H1 (cell line): ENCODE data around the gene DCLK1. TPM values are rescaled to one million over a fixed set of nuclear protein-coding genes. Genes with fewer than 3 reads are reported as not detected.
A peak's percentile ranks its signal among the peaks of the same experiment; 100 is the strongest.

Experiments used
- CTCF ChIA-PET: fragments of 300-600 bp; sonication (Branson Sonifier 250); formaldehyde crosslinking; loops from one replicate; lab custom pipeline; 2021; ENCODE audit not compliant: partially characterized antibody; lab: Charles Lee
- POLR2A ChIA-PET: fragments of 300-600 bp; sonication (Branson Sonifier 250); formaldehyde crosslinking; loops from one replicate; lab custom pipeline; 2021; ENCODE audit warnings: inconsistent platforms; ENCODE audit not compliant: partially characterized antibody; lab: Charles Lee
- DNase-seq, 2 experiments: peaks; one replicate each; pipeline versions ENCODE4 v3.0.0 to v3.0.0-alpha.2; 2010 to 2022; ENCODE audit warnings: low spot score in 2 of 2, low read depth in 1 of 2, mixed read lengths in 1 of 2
- FAIRE-seq: peaks from 2 replicates; lab custom pipeline; 2011; peaks lifted over from hg19 to GRCh38; lab: Jason Lieb, UNC
- H2AFZ ChIP-seq: 2 replicates; pipeline ENCODE4 v1.8.1; 2012; ENCODE audit warnings: low read length, inconsistent platforms
- H2AK5ac ChIP-seq: 2 replicates; pipeline ENCODE4 v1.6.1; 2013; ENCODE audit warnings: low read depth, low read length
- H2BK120ac ChIP-seq: replicated peaks from 2 replicates; pipeline ENCODE3; 2013; ENCODE audit warnings: low read depth, low read length, inconsistent platforms
- H2BK12ac ChIP-seq: 2 replicates; pipeline ENCODE4 v1.6.1; 2013; ENCODE audit warnings: low read depth, low read length
- H2BK15ac ChIP-seq: 2 replicates; pipeline ENCODE4 v1.6.1; 2013; ENCODE audit warnings: low read length
- H2BK20ac ChIP-seq: 2 replicates; pipeline ENCODE4 v1.6.1; 2013; ENCODE audit warnings: low read length
- H2BK5ac ChIP-seq: 2 replicates; pipeline ENCODE4 v1.6.1; 2013; ENCODE audit warnings: low read depth, low read length
- H3K14ac ChIP-seq: 2 replicates; pipeline ENCODE4 v1.6.1; 2013; ENCODE audit warnings: inconsistent platforms; ENCODE audit not compliant: insufficient read length
- H3K18ac ChIP-seq: 2 replicates; pipeline ENCODE4 v1.6.1; 2013; ENCODE audit warnings: low read length; ENCODE audit errors: extremely low read depth
- H3K23ac ChIP-seq: 2 replicates; pipeline ENCODE4 v1.6.1; 2013; ENCODE audit warnings: inconsistent platforms; ENCODE audit not compliant: insufficient read length
- H3K23me2 ChIP-seq: 2 replicates; pipeline ENCODE4 v1.6.1; 2013; ENCODE audit warnings: low read depth, low read length
- H3K27ac ChIP-seq: 2 replicates; pipeline ENCODE4 v1.6.1; 2011; ENCODE audit warnings: low read depth, low read length, inconsistent platforms
- H3K27me3 ChIP-seq, 4 experiments: replicated peaks in 1 of 4; 1 replicate in 1 of 4; 2 replicates in 3 of 4; pipeline versions ENCODE4 v1.6.1 to v1.8.1; 2011 to 2013; ENCODE audit warnings: low read length in 3 of 4, mild to moderate bottlenecking in 3 of 4, inconsistent platforms in 2 of 4, mixed read lengths in 2 of 4, moderate library complexity in 1 of 4; ENCODE audit not compliant: control insufficient read depth in 3 of 4, insufficient read depth in 3 of 4; ENCODE audit errors: extremely low read depth in 1 of 4
- H3K36me3 ChIP-seq, 4 experiments: 2 replicates each; pipeline versions ENCODE4 v1.6.1 to v1.8.1; 2011 to 2013; ENCODE audit warnings: mild to moderate bottlenecking in 4 of 4, low read length in 3 of 4, moderate library complexity in 2 of 4, control low read depth in 1 of 4, inconsistent platforms in 1 of 4; ENCODE audit not compliant: insufficient read depth in 4 of 4, control insufficient read depth in 2 of 4
- H3K4ac ChIP-seq: replicated peaks from 2 replicates; pipeline ENCODE3; 2013; ENCODE audit warnings: low read length, low read depth, mixed read lengths, inconsistent platforms; ENCODE audit not compliant: insufficient read length
- H3K4me1 ChIP-seq, 4 experiments: replicated peaks in 1 of 4; 1 replicate in 1 of 4; 2 replicates in 3 of 4; pipeline versions ENCODE4 v1.6.1 to v1.8.1; 2011 to 2013; ENCODE audit warnings: low read length in 3 of 4, inconsistent platforms in 2 of 4, mixed read lengths in 1 of 4; ENCODE audit not compliant: insufficient read depth in 4 of 4, control insufficient read depth in 3 of 4
- H3K4me2 ChIP-seq, 2 experiments: 2 replicates each; pipeline versions ENCODE4 v1.6.1 to v1.8.1; 2011 to 2013; ENCODE audit warnings: low read depth in 2 of 2, low read length in 2 of 2, control low read depth in 1 of 2, inconsistent platforms in 1 of 2, mild to moderate bottlenecking in 1 of 2; ENCODE audit not compliant: insufficient read depth in 1 of 2
- H3K4me3 ChIP-seq, 4 experiments: fragments of 200-600, 300-600 bp in 1 of 4; sonication (generic), shearing (Covaris generic), sonication (Bioruptor Twin) in 1 of 4; 2 replicates each; pipeline versions ENCODE4 v1.5.1 to v1.8.1; 2011 to 2016; ENCODE audit warnings: low read length in 4 of 4, low read depth in 3 of 4, control low read depth in 2 of 4, inconsistent platforms in 2 of 4, mild to moderate bottlenecking in 2 of 4, mixed read lengths in 1 of 4, moderate library complexity in 1 of 4; ENCODE audit not compliant: insufficient read depth in 2 of 4; ENCODE audit errors: extremely low read depth in 1 of 4
- H3K56ac ChIP-seq: replicated peaks from 2 replicates; pipeline ENCODE3; 2013; ENCODE audit warnings: low read depth, mild to moderate bottlenecking, mixed read lengths, low read length, inconsistent platforms; ENCODE audit not compliant: insufficient read length
- H3K79me1 ChIP-seq: 2 replicates; pipeline ENCODE4 v1.6.1; 2013; ENCODE audit warnings: low read depth, low read length, control low read depth
- H3K79me2 ChIP-seq, 2 experiments: 2 replicates each; pipeline versions ENCODE4 v1.6.1 to v1.8.1; 2012 to 2013; ENCODE audit warnings: low read length in 2 of 2, mild to moderate bottlenecking in 2 of 2, inconsistent platforms in 1 of 2; ENCODE audit not compliant: insufficient read depth in 2 of 2, control insufficient read depth in 1 of 2
- H3K9ac ChIP-seq, 4 experiments: replicated peaks in 1 of 4; 1 replicate in 1 of 4; 2 replicates in 3 of 4; pipeline versions ENCODE4 v1.6.1 to v1.8.1; 2011 to 2013; ENCODE audit warnings: low read depth in 3 of 4, low read length in 3 of 4, control low read depth in 2 of 4, mild to moderate bottlenecking in 2 of 4, moderate library complexity in 2 of 4, inconsistent platforms in 1 of 4; ENCODE audit errors: extremely low read depth in 1 of 4
- H3K9me3 ChIP-seq, 2 experiments: 2 replicates each; pipeline versions ENCODE4 v1.6.1 to v1.8.1; 2012 to 2013; ENCODE audit warnings: mild to moderate bottlenecking in 2 of 2, moderate library complexity in 2 of 2, control low read depth in 1 of 2, inconsistent platforms in 1 of 2, low read depth in 1 of 2, low read length in 1 of 2, mixed read lengths in 1 of 2; ENCODE audit not compliant: insufficient read depth in 2 of 2
- H4K20me1 ChIP-seq, 2 experiments: replicated peaks in 1 of 2; 2 replicates each; pipeline versions ENCODE3 to v1.8.1; 2011 to 2013; ENCODE audit warnings: inconsistent platforms in 2 of 2, low read length in 2 of 2, mild to moderate bottlenecking in 1 of 2; ENCODE audit not compliant: insufficient read depth in 2 of 2, control insufficient read depth in 1 of 2
- H4K5ac ChIP-seq: 2 replicates; pipeline ENCODE4 v1.6.1; 2013; ENCODE audit warnings: low read length, low read depth, mixed read lengths, inconsistent platforms; ENCODE audit not compliant: insufficient read length
- H4K8ac ChIP-seq: 2 replicates; pipeline ENCODE4 v1.8.0; 2013; ENCODE audit warnings: mild to moderate bottlenecking, moderate library complexity, low read length, inconsistent platforms; ENCODE audit not compliant: insufficient read depth; ENCODE audit errors: extremely low read depth
- H4K91ac ChIP-seq: replicated peaks from 2 replicates; pipeline ENCODE3; 2013; ENCODE audit warnings: low read length, mixed read lengths, inconsistent platforms; ENCODE audit not compliant: insufficient read length
- POU5F1 ChIP-seq: IDR thresholded peaks from 2 replicates; pipeline ENCODE4 v1.6.1; 2011; ENCODE audit warnings: low read depth, mild to moderate bottlenecking, low read length, moderate library complexity
- RAD21 ChIP-seq, 2 experiments: IDR thresholded peaks in 1 of 2; conservative IDR thresholded peaks in 1 of 2; 2 replicates each; pipeline ENCODE4 v1.6.1; 2011; ENCODE audit warnings: low read depth in 2 of 2, low read length in 2 of 2, improper control_type of control experiment in 1 of 2, inconsistent platforms in 1 of 2, mild to moderate bottlenecking in 1 of 2, moderate library complexity in 1 of 2
- WGBS, 2 experiments: shearing (Covaris generic) in 1 of 2; methylation state at CpG; one replicate each; pipeline versions ENCODE4 v1.1.6 to v1.1.7; 2013 to 2015; ENCODE audit warnings: low lambda C conversion rate in 2 of 2, mixed read lengths in 2 of 2, inconsistent platforms in 1 of 2, low coverage in 1 of 2, missing lambda C conversion rate in 1 of 2; ENCODE audit not compliant: insufficient replicate concordance in 2 of 2, insufficient coverage in 1 of 2, insufficient read length in 1 of 2; ENCODE audit errors: extremely low coverage in 1 of 2, missing lambda C conversion rate in 1 of 2; 5-methylcytosine and 5-hydroxymethylcytosine counted together
- polyA plus RNA-seq, 7 experiments: library from polyadenylated mRNA; depleted of rRNA in 3 of 7; stranded (reverse) in 5 of 7; unstranded in 2 of 7; fragments of >200 nt in 5 of 7; fragments of 200-250 nt in 2 of 7; gene quantifications; 1 replicate in 5 of 7; 2 replicates in 1 of 7; 4 replicates in 1 of 7; pipeline versions ENCODE4 v1.2.1 to v1.2.3, GENCODE V29; 2011 to 2013; ENCODE audit warnings: missing spikeins in 2 of 7, mixed read lengths in 2 of 7
- total RNA-seq: library from RNA; stranded (reverse); fragmentation: NEBNext Ultra II Directional; extraction: Animal tissue kit (Norgen Biotek cat#: 25700); gene quantifications from 2 replicates; pipeline ENCODE4 v1.2.1, GENCODE V29; 2021
- TF ChIP-seq, protein P1 (sequence below), 3 experiments: IDR thresholded peaks; 1 replicate in 2 of 3; 2 replicates in 1 of 3; pipeline versions ENCODE4 v1.5.1 to v1.6.1; 2011; ENCODE audit warnings: low read length in 3 of 3, mild to moderate bottlenecking in 3 of 3, inconsistent platforms in 2 of 3, low read depth in 1 of 3, moderate library complexity in 1 of 3; ENCODE audit not compliant: insufficient read depth in 1 of 3; ENCODE audit errors: control extremely low read depth in 1 of 3

The DCLK1 gene
- total and polyA plus RNA-seq, 2 of the 8 experiments (the other 6 are each of a cell fraction or from before 2014, with no cell fraction given) = 22.8 to 41.0 TPM

DNA sequence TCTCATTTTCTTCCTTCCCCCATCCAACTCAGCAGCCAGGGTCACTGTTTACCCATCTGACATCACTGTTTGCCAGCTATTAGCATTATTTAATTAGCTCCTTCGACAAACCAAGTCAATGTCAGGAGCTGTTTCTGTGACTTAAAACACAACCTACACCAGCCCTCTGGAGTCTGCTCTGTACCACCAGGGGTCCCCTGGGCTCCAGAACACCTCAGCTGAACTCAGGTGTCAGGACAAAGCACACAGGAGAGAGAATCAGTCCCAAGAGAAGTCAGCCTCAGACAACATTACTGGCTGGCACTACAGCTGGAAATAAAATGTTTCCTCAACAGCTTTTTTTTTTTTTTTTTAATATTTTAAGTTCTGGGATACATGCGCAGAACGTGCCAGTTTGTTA lies 45.1 kb downstream of the DCLK1 start:
- Histone ChIP-seq H3K14ac (no peak overlapping the region), H4K8ac (no peak overlapping the region), H2BK20ac (no peak overlapping the region), H3K79me1 (no peaks in the 10 kb centered on the region), H4K20me1 (no peaks in the 10 kb centered on the region), H3K79me2 (no peaks in the 10 kb centered on the region), H3K23me2 (no peaks in the 10 kb centered on the region), H3K27ac (no peak overlapping the region), H3K27me3 (no peaks in the 10 kb centered on the region), H2AFZ (no peak overlapping the region), H2BK5ac (no peak overlapping the region), H3K9me3 (no peaks in the 10 kb centered on the region), H3K18ac (no peak overlapping the region; the same call in 1 of the 2 replicates), H3K36me3 (no peaks in the 10 kb centered on the region), H4K5ac (no peak overlapping the region), H3K23ac (no peak overlapping the region), H3K4me2 (no peak overlapping the region), H3K56ac (no peak overlapping the region), H3K4me3 (no peak overlapping the region), H2BK120ac (no peak overlapping the region), H2AK5ac (no peak overlapping the region), H3K4ac (no peak overlapping the region), H2BK12ac (no peak overlapping the region), H3K4me1 (peaks cover 0 to 8% (median 3%) of the 10 kb centered on the region in 4 experiments; a peak in 4 of 7 replicates), H3K9ac (no peak overlapping the region), H2BK15ac (no peak overlapping the region), H4K91ac (no peak overlapping the region)
- POLR2A ChIA-PET = interaction anchor here (0.6 to 0.9 kb wide), 2 partner anchors 54 to 69 kb away, joined by 3 read pairs; no protein-coding TSS in a partner anchor
- DNase-seq (peak in 1 of 2 experiments; percentile 7), FAIRE-seq (peak; percentile 28)
- 88% methylated on average over 3 of the region's 3 CpGs; no CpG with 5 or more reads in 1 of the 2 experiments for WGBS, 2 experiments
- CTCF ChIA-PET = interaction anchor here (0.6 to 3.2 kb wide), 17 partner anchors 10 to 1975 kb away, joined by 3 to 14 read pairs (median 4); no protein-coding TSS in a partner anchor
- TF ChIP-seq, protein P1, sequence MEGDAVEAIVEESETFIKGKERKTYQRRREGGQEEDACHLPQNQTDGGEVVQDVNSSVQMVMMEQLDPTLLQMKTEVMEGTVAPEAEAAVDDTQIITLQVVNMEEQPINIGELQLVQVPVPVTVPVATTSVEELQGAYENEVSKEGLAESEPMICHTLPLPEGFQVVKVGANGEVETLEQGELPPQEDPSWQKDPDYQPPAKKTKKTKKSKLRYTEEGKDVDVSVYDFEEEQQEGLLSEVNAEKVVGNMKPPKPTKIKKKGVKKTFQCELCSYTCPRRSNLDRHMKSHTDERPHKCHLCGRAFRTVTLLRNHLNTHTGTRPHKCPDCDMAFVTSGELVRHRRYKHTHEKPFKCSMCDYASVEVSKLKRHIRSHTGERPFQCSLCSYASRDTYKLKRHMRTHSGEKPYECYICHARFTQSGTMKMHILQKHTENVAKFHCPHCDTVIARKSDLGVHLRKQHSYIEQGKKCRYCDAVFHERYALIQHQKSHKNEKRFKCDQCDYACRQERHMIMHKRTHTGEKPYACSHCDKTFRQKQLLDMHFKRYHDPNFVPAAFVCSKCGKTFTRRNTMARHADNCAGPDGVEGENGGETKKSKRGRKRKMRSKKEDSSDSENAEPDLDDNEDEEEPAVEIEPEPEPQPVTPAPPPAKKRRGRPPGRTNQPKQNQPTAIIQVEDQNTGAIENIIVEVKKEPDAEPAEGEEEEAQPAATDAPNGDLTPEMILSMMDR (IDR thresholded peaks at IDR 0.05; ENCODE audit: control extremely low read depth in 1 of 3, insufficient read depth in 1 of 3, low read depth in 1 of 3, low read length in 3 of 3) = peak; percentile 43 to 48 (median 44); a peak in 3 of 4 replicates
- TF ChIP-seq RAD21 (IDR thresholded peaks at IDR 0.05 in 1 of 2, conservative IDR thresholded peaks at IDR 0.05 in 1 of 2; ENCODE audit: low read depth in 2 of 2, low read length in 2 of 2) (peak; percentile 55 to 63), POU5F1 (no peak)
